ENCODE data around the gene CREB5. TPM values are rescaled to one million over a fixed set of nuclear protein-coding genes. Genes with fewer than 3 reads are reported as not detected.

Gene CREB5
- total RNA-seq, 1 experiment from 2014 or later: 0.49 TPM

GRCh38 chr7:28395831-28396230 is 16.5 kb upstream of the CREB5 start (continued):
- TF ChIP-seq ZBTB33 (IDR thresholded peaks at IDR 0.05; ENCODE audit: extremely low read depth, insufficient replicate concordance, low read length): no peak
- TF ChIP-seq CTCF (IDR thresholded peaks at IDR 0.05 in 2 of 3, conservative IDR thresholded peaks at IDR 0.05 in 1 of 3; ENCODE audit: borderline replicate concordance in 1 of 3, insufficient read depth in 1 of 3, low read depth in 2 of 3, low read length in 2 of 3): no peak
- no peak for TF ChIP-seq JUND (IDR thresholded peaks at IDR 0.05)
- TF ChIP-seq YY1 (IDR thresholded peaks at IDR 0.05; ENCODE audit: extremely low read depth, insufficient replicate concordance, low read depth, low read length): no peak

- DNase-seq (ENCODE audit: low read depth, low spot score): no peak
- H3K9me3 ChIP-seq (ENCODE audit: control insufficient read depth in 1 of 2, insufficient read depth in 1 of 2, low read depth in 1 of 2, low read length in 2 of 2): no peaks in the 10 kb centered on the region
- intact Hi-C loops (cut with micrococcal nuclease): no loop called here
- CTCF ChIA-PET: no interaction called here
- no TSS peak for BruUV-seq (replicated peaks)
- no peaks in the 10 kb centered on the region for H3K79me2 ChIP-seq (ENCODE audit: insufficient read depth, low read length)
- H4K20me1 ChIP-seq (ENCODE audit: insufficient read depth): no peaks in the 10 kb centered on the region
- TF ChIP-seq CBX3 (IDR thresholded peaks at IDR 0.05; ENCODE audit: low read depth): no peak
- no peak for TF ChIP-seq CEBPB (IDR thresholded peaks at IDR 0.05; ENCODE audit: low read depth)
- no peak for TF ChIP-seq EGR1 (IDR thresholded peaks at IDR 0.05; ENCODE audit: low read depth)
- TF ChIP-seq REST (IDR thresholded peaks at IDR 0.05; ENCODE audit: low read depth): no peak
- TF ChIP-seq MAX (IDR thresholded peaks at IDR 0.05): no peak
- no peak for TF ChIP-seq FOSL1 (IDR thresholded peaks at IDR 0.05; ENCODE audit: low read depth)
- no peak for TF ChIP-seq EZH2phosphoT487 (IDR thresholded peaks at IDR 0.05; ENCODE audit: borderline replicate concordance)
- no peak for TF ChIP-seq EZH2 (IDR thresholded peaks at IDR 0.05)
- no peak for TF ChIP-seq ATF3 (IDR thresholded peaks at IDR 0.05)
- TF ChIP-seq ZFX (IDR thresholded peaks at IDR 0.05): no peak
- no peak for TF ChIP-seq POLR2AphosphoS5 (IDR thresholded peaks at IDR 0.05; ENCODE audit: low read depth, low read length)
- no peak for TF ChIP-seq ELF1 (IDR thresholded peaks at IDR 0.05; ENCODE audit: borderline replicate concordance, low read depth)
- POLR2A ChIA-PET: no interaction called here
- 0 out of 2 replicates have a peak, but pooled peaks cover 9% of the 10 kb centered on the region for H3K27me3 ChIP-seq (ENCODE audit: insufficient read depth, low read length)
- no peaks in the 10 kb centered on the region for H3K9me2 ChIP-seq (ENCODE audit: insufficient read depth)
- H3K9ac ChIP-seq (ENCODE audit: low read length): no peak overlapping the region
- H3K27ac ChIP-seq (ENCODE audit: low read depth, low read length): no peak overlapping the region
- RAD21 ChIA-PET (ENCODE audit: low non-redundant PET in 1 of 2, low total read pairs in 2 of 2, uncharacterized antibody in 2 of 2, unreplicated experiment in 2 of 2): no interaction called here
- ATAC-seq: no peak
- no peaks in the 10 kb centered on the region for H3K36me3 ChIP-seq (ENCODE audit: control insufficient read depth in 1 of 2, insufficient read depth in 2 of 2, low read length in 2 of 2)
- no peak overlapping the region for H2AFZ ChIP-seq (ENCODE audit: low read depth, low read length, poor library complexity, severe bottlenecking)
- no peak overlapping the region for H3K4me2 ChIP-seq (ENCODE audit: low read length)
- H3K4me3 ChIP-seq (replicated peaks in 1 of 2; ENCODE audit: low read depth in 1 of 2, low read length in 2 of 2): no peak overlapping the region
- H3K4me1 ChIP-seq (ENCODE audit: control insufficient read depth in 1 of 2, insufficient read depth in 2 of 2, low read length in 2 of 2): no peaks in the 10 kb centered on the region
Observed at GRCh38 chr7:28397141-28397540, 15.2 kb upstream of the CREB5 start.
